Smooth muscle cell (in vitro differentiated cells): ENCODE data around the gene FBXW11. TPM values are rescaled to one million over a fixed set of nuclear protein-coding genes. Genes with fewer than 3 reads are reported as not detected.
"Not testable (repeated sequence)": the region's sequence is repeated elsewhere in the genome, so short reads cannot be mapped to it uniquely, and the experiment has no call there.

Experiments used
- DNase-seq: peaks from one replicate; lab custom pipeline; 2025; ENCODE audit not compliant: unreplicated experiment; lab: John Stamatoyannopoulos, UW
- H2AFZ ChIP-seq: fragments of 200-600 bp; sonication (generic); 2 replicates; pipeline ENCODE4 v1.6.0; 2016; ENCODE audit warnings: antibody characterized with exemption, low read depth, mild to moderate bottlenecking
- H3F3A ChIP-seq: fragments of 200-600 bp; sonication (generic); 2 replicates; pipeline ENCODE4 v1.6.0; 2017; ENCODE audit warnings: antibody characterized with exemption, low read depth
- H3K27ac ChIP-seq: fragments of 200-600 bp; sonication (generic); 2 replicates; pipeline ENCODE4 v1.5.1; 2016; ENCODE audit warnings: low read depth, mild to moderate bottlenecking
- H3K27me3 ChIP-seq: fragments of 200-600 bp; sonication (generic); 2 replicates; pipeline ENCODE4 v1.6.1; 2016; ENCODE audit warnings: low read depth, mild to moderate bottlenecking
- H3K36me3 ChIP-seq: fragments of 200-600 bp; sonication (generic); 2 replicates; pipeline ENCODE4 v1.5.1; 2016; ENCODE audit warnings: low read depth
- H3K4me1 ChIP-seq: fragments of 200-600 bp; sonication (generic); 2 replicates; pipeline ENCODE4 v1.5.1; 2016; ENCODE audit warnings: low read depth
- H3K4me2 ChIP-seq: fragments of 200-600 bp; sonication (generic); 2 replicates; pipeline ENCODE4 v1.6.0; 2016; ENCODE audit warnings: mild to moderate bottlenecking
- H3K4me3 ChIP-seq: fragments of 200-600 bp; sonication (generic); 2 replicates; pipeline ENCODE4 v1.5.1; 2016; ENCODE audit warnings: mild to moderate bottlenecking
- H3K79me2 ChIP-seq: fragments of 200-600 bp; sonication (generic); 2 replicates; pipeline ENCODE4 v1.6.0; 2016; ENCODE audit warnings: low read depth, mild to moderate bottlenecking
- H3K9ac ChIP-seq: fragments of 200-600 bp; sonication (generic); 2 replicates; pipeline ENCODE4 v1.6.0; 2016; ENCODE audit warnings: low read depth
- H3K9me3 ChIP-seq: fragments of 200-600 bp; sonication (generic); replicated peaks from 2 replicates; pipeline ENCODE4 v1.5.1; 2016; ENCODE audit warnings: low read depth
- H4K20me1 ChIP-seq: fragments of 200-600 bp; sonication (generic); 2 replicates; pipeline ENCODE4 v1.6.0; 2016; ENCODE audit warnings: low read depth
- WGBS: methylation state at CpG from one replicate; pipeline ENCODE4 v1.1.7; 2016; ENCODE audit warnings: low lambda C conversion rate; 5-methylcytosine and 5-hydroxymethylcytosine counted together
- polyA plus RNA-seq: library from polyadenylated mRNA; unstranded; fragments of >200 nt; fragmentation: Nextera tagmentation; extraction: Ambion mirVana; gene quantifications from 2 replicates; pipeline ENCODE4 v1.2.1, GENCODE V29; 2016
- total RNA-seq: library from RNA; depleted of rRNA; stranded (reverse); fragments of >200 nt; gene quantifications from 2 replicates; pipeline ENCODE4 v1.2.3, GENCODE V29; 2014
- TF ChIP-seq, protein P1 (sequence below): fragments of 200-600 bp; sonication (generic); IDR thresholded peaks from 2 replicates; pipeline ENCODE4 v1.5.1; 2017; ENCODE audit warnings: borderline replicate concordance, mild to moderate bottlenecking, antibody characterized with exemption; ENCODE audit not compliant: insufficient read depth, poor library complexity, severe bottlenecking

FBXW11 gene
- total and polyA plus RNA-seq, 2 experiments from 2014 or later, result 27.4 to 83.7 TPM

DNA sequence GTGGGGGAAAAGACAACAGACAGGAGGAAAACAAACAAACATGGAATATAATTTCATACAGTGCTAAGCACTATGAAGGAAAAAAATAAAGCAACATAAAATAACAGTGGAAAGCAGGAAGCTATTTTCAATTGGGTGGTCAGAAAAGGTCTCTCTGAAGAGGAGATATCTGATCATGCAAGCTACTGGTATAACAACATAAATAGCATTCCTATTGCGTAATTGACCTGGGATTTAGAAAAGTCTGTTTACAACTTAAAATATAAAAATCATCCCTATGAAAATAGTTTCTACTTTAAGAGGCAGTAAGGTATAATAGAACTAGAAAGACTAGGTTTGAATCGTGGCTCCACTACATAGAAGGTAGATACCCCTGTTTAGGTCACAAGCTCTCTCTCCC is 61.4 kb downstream of the FBXW11 start:
- DNase-seq, result no peak
- Histone ChIP-seq H3K36me3 (no peaks in the 10 kb centered on the region), H3K9ac (no peak overlapping the region), H4K20me1 (peaks cover 94% of the 10 kb centered on the region), H3F3A (no peaks in the 10 kb centered on the region), H3K79me2 (peaks cover 85% of the 10 kb centered on the region), H3K4me3 (no peak overlapping the region), H3K9me3 (no peaks in the 10 kb centered on the region), H2AFZ (no peak overlapping the region), H3K4me1 (peaks cover 7% of the 10 kb centered on the region), H3K27me3 (no peaks in the 10 kb centered on the region), H3K27ac (peak overlapping the region; percentile 23), H3K4me2 (peak overlapping the region; percentile 27)
- TF ChIP-seq, protein P1, sequence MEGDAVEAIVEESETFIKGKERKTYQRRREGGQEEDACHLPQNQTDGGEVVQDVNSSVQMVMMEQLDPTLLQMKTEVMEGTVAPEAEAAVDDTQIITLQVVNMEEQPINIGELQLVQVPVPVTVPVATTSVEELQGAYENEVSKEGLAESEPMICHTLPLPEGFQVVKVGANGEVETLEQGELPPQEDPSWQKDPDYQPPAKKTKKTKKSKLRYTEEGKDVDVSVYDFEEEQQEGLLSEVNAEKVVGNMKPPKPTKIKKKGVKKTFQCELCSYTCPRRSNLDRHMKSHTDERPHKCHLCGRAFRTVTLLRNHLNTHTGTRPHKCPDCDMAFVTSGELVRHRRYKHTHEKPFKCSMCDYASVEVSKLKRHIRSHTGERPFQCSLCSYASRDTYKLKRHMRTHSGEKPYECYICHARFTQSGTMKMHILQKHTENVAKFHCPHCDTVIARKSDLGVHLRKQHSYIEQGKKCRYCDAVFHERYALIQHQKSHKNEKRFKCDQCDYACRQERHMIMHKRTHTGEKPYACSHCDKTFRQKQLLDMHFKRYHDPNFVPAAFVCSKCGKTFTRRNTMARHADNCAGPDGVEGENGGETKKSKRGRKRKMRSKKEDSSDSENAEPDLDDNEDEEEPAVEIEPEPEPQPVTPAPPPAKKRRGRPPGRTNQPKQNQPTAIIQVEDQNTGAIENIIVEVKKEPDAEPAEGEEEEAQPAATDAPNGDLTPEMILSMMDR, result no peak
- 81% methylated on average over 2 of the region's 2 CpGs for WGBS

GRCh38 chr5:171942112-171942516 is 64.3 kb downstream of the FBXW11 start:
- not testable (repeated sequence) for H3K4me2 ChIP-seq, H3K36me3 ChIP-seq, DNase-seq, H3K4me3 ChIP-seq, H3K9ac ChIP-seq, H3K4me1 ChIP-seq, H3K27ac ChIP-seq, H2AFZ ChIP-seq, H3K27me3 ChIP-seq, H3K9me3 ChIP-seq, H3F3A ChIP-seq
- 91% methylated on average over 3 of the region's 6 CpGs for WGBS
- Histone ChIP-seq H3K79me2 (peaks cover 82% of the 10 kb centered on the region), H4K20me1 (peaks cover 94% of the 10 kb centered on the region)

DNA sequence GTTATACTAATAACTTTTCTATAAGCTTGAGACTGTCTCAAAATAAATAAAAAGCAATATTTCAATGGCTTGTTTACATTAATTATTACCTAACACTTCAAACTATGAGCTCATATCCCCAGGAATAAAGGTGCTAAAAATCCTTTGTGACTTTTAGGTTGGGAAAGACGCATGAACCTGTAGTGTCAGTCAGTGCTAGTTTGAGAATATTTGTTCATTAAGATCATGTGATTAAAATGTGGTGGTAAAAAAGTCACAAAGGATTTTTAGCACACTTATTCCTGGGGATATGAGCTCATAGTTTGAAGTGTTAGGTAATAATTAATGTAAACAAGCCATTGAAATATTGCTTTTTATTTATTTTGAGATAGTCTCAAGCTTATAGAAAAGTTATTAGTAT is 64.8 kb downstream of the FBXW11 start:
- peaks cover 94% of the 10 kb centered on the region for H4K20me1 ChIP-seq
- not testable (repeated sequence) for H3K27me3 ChIP-seq, H3K36me3 ChIP-seq, H3K4me1 ChIP-seq, H3K4me3 ChIP-seq, H3F3A ChIP-seq, H3K4me2 ChIP-seq, H2AFZ ChIP-seq, H3K27ac ChIP-seq, H3K9me3 ChIP-seq, DNase-seq, H3K9ac ChIP-seq
- 100% methylated on average over 1 of the region's 1 CpG for WGBS
- H3K79me2 ChIP-seq, result peaks cover 82% of the 10 kb centered on the region

- not testable (repeated sequence) for H3K4me1 ChIP-seq, H3K4me3 ChIP-seq, H3K4me2 ChIP-seq, H3K27ac ChIP-seq, H3F3A ChIP-seq, H3K9ac ChIP-seq, H3K9me3 ChIP-seq, H3K36me3 ChIP-seq, H3K27me3 ChIP-seq, DNase-seq, H2AFZ ChIP-seq
- peaks cover 82% of the 10 kb centered on the region for H3K79me2 ChIP-seq
- WGBS, result 79% methylated on average over 3 of the region's 5 CpGs
- H4K20me1 ChIP-seq, result peaks cover 94% of the 10 kb centered on the region
Observed at GRCh38 chr5:171941275-171941674, 65.2 kb downstream of the FBXW11 start.

GRCh38 chr5:171939951-171940350 is 66.5 kb downstream of the FBXW11 start:
- DNase-seq, result no peak
- H2AFZ ChIP-seq, result no peak overlapping the region
- H3K27me3 ChIP-seq, result no peaks in the 10 kb centered on the region
- H3K9me3 ChIP-seq, result peaks cover 3% of the 10 kb centered on the region
- H4K20me1 ChIP-seq, result peaks cover 89% of the 10 kb centered on the region
- no peaks in the 10 kb centered on the region for H3K36me3 ChIP-seq
- H3F3A ChIP-seq, result no peaks in the 10 kb centered on the region
- H3K4me3 ChIP-seq, result no peak overlapping the region
- peaks cover 82% of the 10 kb centered on the region for H3K79me2 ChIP-seq
- TF ChIP-seq, protein P1, result no peak
- H3K9ac ChIP-seq, result no peak overlapping the region
- H3K27ac ChIP-seq, result no peak overlapping the region
- WGBS, result 94% methylated on average over 3 of the region's 3 CpGs
- peaks cover 1% of the 10 kb centered on the region for H3K4me1 ChIP-seq
- no peak overlapping the region for H3K4me2 ChIP-seq
